C4-2B (cell line): Measurements from ENCODE around the gene POLN.
"Not testable (repeated sequence)": the region's sequence is repeated elsewhere in the genome, so short reads cannot be mapped to it uniquely, and the experiment has no call there.

ENCODE experiments used
- H3K27ac ChIP-seq: fragments of 450-650 bp; 2 replicates; pipeline ENCODE4 v1.5.1; 2017
- ZFX ChIP-seq: fragments of 450-650 bp; IDR thresholded peaks from 2 replicates; pipeline ENCODE4 v1.6.1; 2017
- TF ChIP-seq, protein P1 (sequence below): fragments of 450-650 bp; conservative IDR thresholded peaks from 2 replicates; pipeline ENCODE4 v1.5.1; 2017; ENCODE audit warnings: mild to moderate bottlenecking

The POLN gene

DNA sequence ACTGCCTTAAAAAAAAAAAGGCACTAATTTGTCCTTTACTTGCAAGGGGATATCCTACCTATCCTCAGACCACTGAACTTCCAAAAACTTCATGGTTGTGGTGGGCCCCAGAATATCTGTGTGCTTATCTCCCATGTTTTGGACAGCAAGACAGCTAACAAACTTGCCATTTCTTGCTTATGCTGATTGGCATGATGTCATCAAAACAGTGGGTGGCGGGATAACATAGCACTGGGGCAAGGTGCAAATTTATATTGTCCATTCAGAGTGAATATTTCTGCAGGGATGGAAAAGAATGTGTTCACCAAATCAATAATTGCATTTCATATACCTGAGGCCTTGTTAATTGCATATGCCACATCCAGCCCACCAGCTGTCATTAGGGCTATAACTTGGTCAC lies 23.5 kb downstream of the POLN start:
- no peak overlapping the region for H3K27ac ChIP-seq
- TF ChIP-seq, protein P1, sequence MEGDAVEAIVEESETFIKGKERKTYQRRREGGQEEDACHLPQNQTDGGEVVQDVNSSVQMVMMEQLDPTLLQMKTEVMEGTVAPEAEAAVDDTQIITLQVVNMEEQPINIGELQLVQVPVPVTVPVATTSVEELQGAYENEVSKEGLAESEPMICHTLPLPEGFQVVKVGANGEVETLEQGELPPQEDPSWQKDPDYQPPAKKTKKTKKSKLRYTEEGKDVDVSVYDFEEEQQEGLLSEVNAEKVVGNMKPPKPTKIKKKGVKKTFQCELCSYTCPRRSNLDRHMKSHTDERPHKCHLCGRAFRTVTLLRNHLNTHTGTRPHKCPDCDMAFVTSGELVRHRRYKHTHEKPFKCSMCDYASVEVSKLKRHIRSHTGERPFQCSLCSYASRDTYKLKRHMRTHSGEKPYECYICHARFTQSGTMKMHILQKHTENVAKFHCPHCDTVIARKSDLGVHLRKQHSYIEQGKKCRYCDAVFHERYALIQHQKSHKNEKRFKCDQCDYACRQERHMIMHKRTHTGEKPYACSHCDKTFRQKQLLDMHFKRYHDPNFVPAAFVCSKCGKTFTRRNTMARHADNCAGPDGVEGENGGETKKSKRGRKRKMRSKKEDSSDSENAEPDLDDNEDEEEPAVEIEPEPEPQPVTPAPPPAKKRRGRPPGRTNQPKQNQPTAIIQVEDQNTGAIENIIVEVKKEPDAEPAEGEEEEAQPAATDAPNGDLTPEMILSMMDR: no peak
- TF ChIP-seq ZFX: no peak

DNA sequence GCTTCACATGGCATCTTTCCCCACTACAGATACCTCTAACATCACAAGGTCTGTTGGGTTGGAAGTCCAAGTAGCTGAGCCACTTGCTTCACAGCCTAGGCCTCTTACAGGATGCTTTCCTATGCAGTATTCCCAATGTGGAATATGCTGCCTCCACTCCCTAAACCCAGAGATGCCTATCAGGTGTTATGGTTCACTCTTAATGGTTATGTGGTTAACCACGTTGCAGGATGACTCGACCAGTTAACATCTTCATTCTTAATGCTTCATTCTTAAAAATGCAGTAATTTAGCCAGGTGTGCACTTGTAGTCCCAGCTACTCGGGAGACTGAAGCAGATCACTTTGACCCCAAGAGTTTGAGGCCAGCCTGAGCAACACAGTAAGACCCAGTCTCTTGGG lies 24.2 kb downstream of the POLN start:
- TF ChIP-seq, protein P1: no peak
- TF ChIP-seq ZFX: no peak
- no peak overlapping the region for H3K27ac ChIP-seq

GRCh38 chr4:2212831-2213230 lies 29.1 kb downstream of the POLN start:
- no peak overlapping the region for H3K27ac ChIP-seq
- TF ChIP-seq ZFX: no peak
- TF ChIP-seq, protein P1: no peak

DNA sequence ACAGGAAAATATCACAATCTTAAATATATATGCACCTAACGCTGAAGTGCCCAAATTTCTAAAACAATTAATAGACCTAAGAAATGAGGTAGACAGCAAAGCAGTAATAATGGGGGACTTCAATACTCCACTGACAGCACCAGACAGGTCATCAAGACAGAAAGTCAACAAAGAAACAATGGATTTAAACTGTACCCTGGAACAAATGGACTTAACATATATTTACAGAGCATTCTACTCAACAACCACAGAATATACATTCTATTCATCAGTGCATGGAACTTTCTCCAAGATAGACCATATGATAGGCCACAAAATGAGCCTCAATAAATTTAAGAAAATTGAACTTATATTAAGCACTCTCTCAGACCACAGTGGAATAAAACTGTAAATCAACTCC lies 39.1 kb downstream of the POLN start:
- H3K27ac ChIP-seq: not testable (repeated sequence)

DNA sequence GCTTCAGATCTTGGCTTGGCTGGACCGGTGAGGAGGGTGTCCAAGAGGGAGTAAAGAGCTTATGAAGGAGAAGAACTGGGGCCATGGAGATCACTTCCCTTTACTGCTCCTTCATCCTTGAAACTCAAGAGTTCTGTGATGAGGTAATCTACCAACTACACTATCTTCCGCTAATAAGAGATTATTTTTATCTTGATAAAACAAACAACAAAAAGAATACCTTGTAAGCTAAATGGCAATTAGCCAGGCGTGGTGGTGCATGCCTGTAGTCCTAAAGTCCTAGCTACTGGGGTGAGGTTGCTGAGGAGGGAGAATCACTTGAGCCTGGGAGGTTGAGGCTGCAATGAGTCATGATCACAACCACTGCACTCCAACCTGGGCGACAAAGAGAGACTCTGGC lies 47.4 kb downstream of the POLN start:
- no peak for TF ChIP-seq ZFX
- TF ChIP-seq, protein P1: no peak
- no peak overlapping the region for H3K27ac ChIP-seq

- TF ChIP-seq ZFX: no peak
- TF ChIP-seq, protein P1: no peak
- no peak overlapping the region for H3K27ac ChIP-seq
Measured at GRCh38 chr4:2193326-2193725, 48.6 kb downstream of the POLN start.

GRCh38 chr4:2186865-2187172 lies 55.1 kb downstream of the POLN start:
- no peak for TF ChIP-seq ZFX
- TF ChIP-seq, protein P1: no peak
- H3K27ac ChIP-seq: no peak overlapping the region

- no peak for TF ChIP-seq ZFX
- TF ChIP-seq, protein P1: peak; percentile 80
- H3K27ac ChIP-seq: no peak overlapping the region
Measured at GRCh38 chr4:2186133-2186864, 55.6 kb downstream of the POLN start.
